GM23248 (cell line): ENCODE data around the gene SDHB.

Experiments
- EZH2 ChIP-seq: fragments of 200-600 bp; sonication (generic); IDR thresholded peaks from 2 replicates; pipeline ENCODE4 v1.6.1; 2018; ENCODE audit warnings: antibody characterized with exemption, mild to moderate bottlenecking; ENCODE audit not compliant: insufficient read depth, poor library complexity, severe bottlenecking
- EZH2phosphoT487 ChIP-seq: fragments of 200-600 bp; sonication (generic); IDR thresholded peaks from 2 replicates; pipeline ENCODE4 v1.6.1; 2018; ENCODE audit warnings: antibody characterized with exemption, moderate library complexity, mild to moderate bottlenecking, low read depth; ENCODE audit not compliant: insufficient read depth

DNA sequence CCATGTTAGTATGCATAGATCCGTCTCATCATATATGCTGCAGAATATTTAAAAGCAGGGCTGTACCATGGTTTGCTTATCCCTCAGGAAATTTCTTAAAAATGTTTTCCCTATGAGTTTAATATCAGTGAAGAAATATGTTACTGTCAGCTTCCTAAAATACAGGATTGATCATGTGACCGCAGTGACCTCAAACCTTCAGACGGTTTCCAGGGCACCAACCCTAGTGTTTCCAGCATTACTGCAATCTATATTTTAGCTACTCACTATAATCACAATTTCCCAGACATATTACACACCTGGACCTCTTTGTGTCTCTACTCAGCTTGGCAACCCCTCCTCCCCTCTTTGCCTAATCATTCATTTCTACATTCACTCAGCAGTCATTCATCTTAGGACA is 7.7 kb upstream of the SDHB start:
- TF ChIP-seq EZH2phosphoT487, result no peak
- no peak for TF ChIP-seq EZH2
